T-cell (primary cell): ENCODE measurements around the gene CDRT4. TPM values are rescaled to one million over a fixed set of nuclear protein-coding genes. Genes with fewer than 3 reads are reported as not detected.

Experiments used
- ATAC-seq, 4 experiments: fragments of 200-7000 bp in 3 of 4; fragments of 150-1000 bp in 1 of 4; cut with Tn5 transposase; replicated peaks in 1 of 4; 1 replicate in 3 of 4; 2 replicates in 1 of 4; pipeline ENCODE4 v1.10.0; 2021; ENCODE audit warnings: moderate library complexity in 3 of 4, mild to moderate bottlenecking in 2 of 4, moderate number of reproducible peaks in 1 of 4
- CTCF ChIA-PET, 2 donors: fragments of 300-600 bp; sonication (Branson Sonifier 250); formaldehyde crosslinking; loops; one replicate each; lab custom pipeline; 2022; ENCODE audit warnings: antibody characterized with exemption in 2 of 2; lab: Charles Lee
- POLR2A ChIA-PET, 2 donors: fragments of 300-600 bp; sonication (Branson Sonifier 250); formaldehyde crosslinking; loops; one replicate each; lab custom pipeline; 2022; ENCODE audit warnings: antibody characterized with exemption in 2 of 2; lab: Charles Lee
- DNase-seq, 35 experiments: peaks; one replicate each; pipeline versions ENCODE4 v3.0.0 to v3.0.0-alpha.2; 2013 to 2023
- H3K27ac ChIP-seq: one replicate; pipeline ENCODE4 v1.5.1; 2013; ENCODE audit warnings: low read length
- H3K27me3 ChIP-seq, 2 experiments: replicated peaks in 1 of 2; 1 replicate in 1 of 2; 2 replicates in 1 of 2; pipeline versions ENCODE4 v1.6.1 to v1.7.0; 2013; ENCODE audit warnings: low read length in 1 of 2, mixed read lengths in 1 of 2; ENCODE audit not compliant: control insufficient read depth in 2 of 2, insufficient read depth in 2 of 2; ENCODE audit errors: extremely low read depth in 1 of 2
- H3K36me3 ChIP-seq, 2 donors: 1 replicate in 1 of 2; 2 replicates in 1 of 2; pipeline versions ENCODE4 v1.6.1 to v1.7.0; 2013; ENCODE audit warnings: low read length in 1 of 2; ENCODE audit not compliant: control insufficient read depth in 2 of 2, insufficient read depth in 1 of 2; ENCODE audit errors: extremely low read depth in 1 of 2
- H3K4me1 ChIP-seq, 2 experiments: 1 replicate in 1 of 2; 2 replicates in 1 of 2; pipeline versions ENCODE4 v1.6.1 to v1.7.0; 2013; ENCODE audit warnings: low read length in 2 of 2, mixed read lengths in 1 of 2; ENCODE audit not compliant: insufficient read depth in 2 of 2, control insufficient read depth in 1 of 2; ENCODE audit errors: extremely low read depth in 1 of 2
- H3K4me3 ChIP-seq, 2 donors: 1 replicate in 1 of 2; 2 replicates in 1 of 2; pipeline versions ENCODE4 v1.5.1 to v1.7.0; 2013; ENCODE audit warnings: mild to moderate bottlenecking in 2 of 2, low read length in 1 of 2, moderate library complexity in 1 of 2; ENCODE audit not compliant: control insufficient read depth in 1 of 2; ENCODE audit errors: extremely low read depth in 1 of 2
- H3K9me3 ChIP-seq: 2 replicates; pipeline ENCODE4 v1.7.0; 2013
- H3K27ac Mint-ChIP-seq, 2 donors: one replicate each; pipeline ENCODE4 v1.8.0; 2020 to 2021; ENCODE audit warnings: mild to moderate bottlenecking in 2 of 2, mixed read lengths in 2 of 2
- H3K27me3 Mint-ChIP-seq, 2 donors: one replicate each; pipeline ENCODE4 v1.8.0; 2021 to 2022; ENCODE audit warnings: mixed read lengths in 2 of 2
- H3K36me3 Mint-ChIP-seq: one replicate; pipeline ENCODE4 v1.8.0; 2021; ENCODE audit warnings: mixed read lengths
- H3K4me1 Mint-ChIP-seq, 3 donors: one replicate each; pipeline ENCODE4 v1.8.0; 2020 to 2022; ENCODE audit warnings: mixed read lengths in 3 of 3, mild to moderate bottlenecking in 1 of 3
- H3K4me3 Mint-ChIP-seq, 3 donors: one replicate each; pipeline ENCODE4 v1.8.0; 2020 to 2022; ENCODE audit warnings: mild to moderate bottlenecking in 3 of 3, mixed read lengths in 3 of 3, moderate library complexity in 3 of 3
- H3K9me3 Mint-ChIP-seq, 3 donors: one replicate each; pipeline ENCODE4 v1.8.0; 2020 to 2022; ENCODE audit warnings: mixed read lengths in 3 of 3
- WGBS: methylation state at CpG from one replicate; pipeline ENCODE4 v1.1.5; 2013; ENCODE audit warnings: missing lambda C conversion rate; ENCODE audit not compliant: insufficient coverage; 5-methylcytosine and 5-hydroxymethylcytosine counted together
- total RNA-seq, 35 experiments: library from RNA in 6 of 35; stranded (reverse) in 6 of 35; fragments of 120-200 nt in 1 of 35; gene quantifications; one replicate each; pipeline versions ENCODE4 v1.2.1 to v1.2.4 and lab custom pipeline; 2013 to 2026

CDRT4 gene
- total RNA-seq, 5 donors from 2014 or later (not counting 1 experiment from before 2014, with no cell fraction given), result 4.7 to 10.0 (median 9.0) TPM

DNA sequence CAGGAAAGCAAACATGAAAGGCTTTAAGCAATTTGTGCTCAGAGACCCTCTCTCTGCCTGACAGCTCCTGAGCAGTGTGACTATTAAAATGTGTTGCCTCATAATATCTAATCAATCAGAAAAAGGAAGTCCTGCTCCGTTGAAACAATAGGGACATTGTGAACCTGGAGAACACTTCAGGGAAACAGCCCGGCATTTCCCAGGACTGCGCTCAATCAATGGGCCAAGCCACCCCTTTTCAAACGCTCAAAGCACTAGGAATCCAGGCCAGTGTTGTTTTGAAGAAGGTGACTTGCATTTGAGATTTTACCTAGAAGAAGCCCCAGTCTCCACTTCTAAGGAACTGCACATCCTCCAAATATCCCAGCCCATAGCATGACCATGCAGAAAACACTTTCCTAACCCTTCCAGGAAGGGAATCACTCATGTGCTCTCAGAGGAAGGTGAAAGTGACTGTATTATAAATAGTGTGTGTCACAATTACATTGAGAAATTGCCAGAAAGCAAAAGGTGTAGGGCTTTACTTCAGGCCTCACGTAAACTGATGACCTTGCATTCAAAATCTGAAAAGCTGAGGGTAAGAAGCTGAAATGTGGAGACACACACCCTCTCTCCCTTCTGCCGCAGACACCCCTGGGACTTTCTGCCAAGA lies 19.4 kb downstream of the CDRT4 start:
- Mint-ChIP-seq H3K27ac (no peak overlapping the region), H3K4me3 (no peak overlapping the region), H3K9me3 (no peaks in the 10 kb centered on the region), H3K27me3 (no peaks in the 10 kb centered on the region), H3K36me3 (peaks cover 9% of the 10 kb centered on the region), H3K4me1 (peaks cover 12 to 22% (median 14%) of the 10 kb centered on the region in 3 donors)
- DNase-seq (no peak), ATAC-seq (no peak)
- ChIA-PET CTCF (no interaction called here), POLR2A (no interaction called here)
- peaks cover 4 to 16% of the 10 kb centered on the region in 2 donors for H3K36me3 ChIP-seq
- H3K27ac ChIP-seq, result no peak overlapping the region
- no peaks in the 10 kb centered on the region for H3K9me3 ChIP-seq
- H3K4me1 ChIP-seq, result peaks cover 3 to 7% of the 10 kb centered on the region in 2 experiments
- H3K27me3 ChIP-seq, result no peaks in the 10 kb centered on the region
- 80% methylated on average over 3 of the region's 6 CpGs for WGBS
- no peak overlapping the region for H3K4me3 ChIP-seq

DNA sequence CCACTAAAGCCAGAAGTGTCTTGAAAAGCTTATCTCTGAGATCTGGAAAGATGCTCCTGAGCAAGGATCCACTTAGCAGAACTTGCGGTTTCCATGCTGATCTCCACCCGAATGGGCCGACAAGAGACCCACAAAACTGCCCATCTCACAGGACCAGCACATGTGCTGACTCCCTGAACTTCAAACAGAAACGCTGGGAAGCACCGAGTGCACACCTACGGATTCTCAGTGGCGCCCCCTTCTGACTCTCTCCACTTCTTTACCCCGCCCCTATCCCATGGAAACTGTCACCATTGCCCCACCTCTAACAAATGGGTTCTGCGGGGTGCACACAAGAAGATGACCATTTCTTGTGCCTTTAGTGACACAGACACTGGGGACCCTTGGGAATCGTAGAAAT lies 21.4 kb downstream of the CDRT4 start:
- no peak for DNase-seq
- no peak for ATAC-seq
- Mint-ChIP-seq H3K4me3 (no peak overlapping the region), H3K27me3 (no peaks in the 10 kb centered on the region), H3K27ac (no peak overlapping the region), H3K9me3 (no peaks in the 10 kb centered on the region), H3K4me1 (peaks cover 12 to 22% (median 14%) of the 10 kb centered on the region in 3 donors), H3K36me3 (peaks cover 24% of the 10 kb centered on the region)
- CTCF ChIA-PET, result no interaction called here
- 93% methylated on average over 6 of the region's 10 CpGs for WGBS
- POLR2A ChIA-PET, result no interaction called here
- Histone ChIP-seq H3K9me3 (no peaks in the 10 kb centered on the region), H3K4me3 (no peak overlapping the region), H3K27ac (no peak overlapping the region), H3K27me3 (no peaks in the 10 kb centered on the region), H3K36me3 (peaks cover 0 to 8% of the 10 kb centered on the region in 2 donors), H3K4me1 (peaks cover 3 to 7% of the 10 kb centered on the region in 2 experiments)

DNA sequence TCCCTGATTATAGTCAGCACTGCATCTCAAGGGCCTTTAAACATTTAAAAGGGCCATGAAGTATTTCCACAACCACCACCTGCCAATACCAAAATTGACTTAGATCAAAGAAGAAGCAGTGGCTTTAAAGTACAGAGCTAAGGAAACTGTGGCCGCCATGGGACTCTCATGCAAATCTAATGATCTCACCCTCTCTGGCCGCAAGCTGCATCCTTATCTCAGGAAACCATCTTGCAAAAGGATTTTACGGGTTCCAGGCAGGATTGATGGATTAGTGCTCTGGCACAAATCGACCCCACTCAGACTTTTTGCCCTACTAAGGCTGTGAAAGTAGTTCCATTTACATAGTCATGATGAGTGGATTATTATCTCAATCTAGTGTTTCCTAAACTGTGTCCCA lies 22.6 kb downstream of the CDRT4 start:
- Mint-ChIP-seq H3K4me1 (peaks cover 12 to 22% (median 14%) of the 10 kb centered on the region in 3 donors), H3K27ac (no peak overlapping the region), H3K27me3 (no peaks in the 10 kb centered on the region), H3K36me3 (peaks cover 34% of the 10 kb centered on the region), H3K4me3 (no peak overlapping the region), H3K9me3 (no peaks in the 10 kb centered on the region)
- ChIA-PET POLR2A (no interaction called here), CTCF (no interaction called here)
- Histone ChIP-seq H3K27me3 (no peaks in the 10 kb centered on the region), H3K4me3 (no peak overlapping the region), H3K4me1 (peaks cover 3 to 7% of the 10 kb centered on the region in 2 experiments), H3K9me3 (no peaks in the 10 kb centered on the region), H3K27ac (no peak overlapping the region), H3K36me3 (peaks cover 0 to 8% of the 10 kb centered on the region in 2 donors)
- ATAC-seq (peak in 1 of 4 experiments; percentile 36), DNase-seq (no peak)
- WGBS, result 11% methylated on average over 1 of the region's 4 CpGs

DNA sequence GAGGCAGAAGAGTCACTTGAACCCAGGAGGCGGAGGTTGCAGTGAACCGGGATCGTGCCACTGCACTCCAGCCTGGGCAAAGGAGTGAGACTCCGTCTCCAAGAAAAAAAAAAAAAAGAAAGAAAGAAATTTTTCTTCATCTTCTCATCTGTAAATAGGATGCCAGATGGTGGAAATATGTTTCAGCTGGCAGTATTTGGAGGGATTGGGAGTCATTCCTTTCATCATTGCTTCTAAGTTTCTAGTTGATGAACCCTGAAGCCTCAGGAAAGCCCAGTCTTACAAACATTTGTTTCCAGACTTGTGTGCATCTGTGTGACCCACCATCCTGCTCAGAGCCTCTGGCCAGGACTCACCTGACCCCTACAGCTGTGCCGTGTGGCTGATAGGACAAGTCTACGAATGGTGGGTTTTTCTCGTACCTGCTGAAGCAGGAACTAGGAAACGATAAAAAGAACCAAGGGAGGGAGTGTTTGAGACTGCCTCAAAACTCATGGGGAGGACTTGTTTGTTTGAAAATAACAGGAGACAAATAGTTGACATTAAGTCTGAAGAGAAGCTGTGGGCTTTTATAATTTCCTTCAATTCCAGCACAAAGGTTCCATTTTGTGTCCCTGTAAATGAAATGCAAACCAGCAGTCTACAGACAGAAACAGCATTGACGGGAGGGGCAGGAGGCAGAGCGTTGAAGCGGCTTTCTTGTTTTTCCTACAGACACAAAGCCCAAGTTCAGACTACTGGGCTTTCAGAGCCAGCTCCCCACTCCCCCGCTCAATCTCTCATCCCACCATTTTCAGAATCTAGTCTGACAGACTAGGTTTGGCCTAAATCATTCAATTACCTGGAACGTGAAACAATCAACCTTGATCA lies 24.9 kb downstream of the CDRT4 start:
- Mint-ChIP-seq H3K4me1 (peaks cover 13 to 16% (median 14%) of the 10 kb centered on the region in 3 donors), H3K36me3 (peaks cover 54% of the 10 kb centered on the region), H3K4me3 (no peak overlapping the region), H3K27me3 (no peaks in the 10 kb centered on the region), H3K9me3 (peaks cover 0 to 7% (median 0%) of the 10 kb centered on the region in 3 donors), H3K27ac (no peak overlapping the region)
- ATAC-seq (no peak), DNase-seq (no peak)
- WGBS, result 100% methylated on average over 6 of the region's 13 CpGs
- CTCF ChIA-PET, result no interaction called here
- Histone ChIP-seq H3K36me3 (peaks cover 0 to 6% of the 10 kb centered on the region in 2 donors), H3K4me1 (peaks cover 3 to 7% of the 10 kb centered on the region in 2 experiments), H3K27ac (no peak overlapping the region), H3K9me3 (no peaks in the 10 kb centered on the region), H3K27me3 (no peaks in the 10 kb centered on the region), H3K4me3 (no peak overlapping the region)
- POLR2A ChIA-PET, result no interaction called here

DNA sequence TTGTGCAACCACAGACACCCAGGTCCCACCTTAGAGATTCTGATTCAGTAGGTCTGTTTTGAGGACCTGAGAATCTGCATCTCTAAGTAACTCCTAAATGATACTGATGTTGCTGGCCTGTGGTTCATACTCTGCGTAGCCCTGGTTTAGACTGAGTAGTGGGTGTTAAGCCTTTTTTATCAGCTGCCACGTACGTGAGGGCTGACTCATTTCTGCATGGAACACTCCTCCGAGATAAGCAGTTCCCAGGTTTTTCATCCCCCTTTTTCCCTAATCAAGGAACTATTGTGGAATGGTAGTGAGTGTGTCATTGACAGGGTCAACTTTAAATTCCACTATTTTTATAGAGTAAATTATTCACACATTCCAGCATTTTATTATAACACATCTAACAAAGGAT lies 26.1 kb downstream of the CDRT4 start:
- Mint-ChIP-seq H3K27me3 (no peaks in the 10 kb centered on the region), H3K27ac (no peak overlapping the region)
- WGBS, result 100% methylated on average over 1 of the region's 4 CpGs

DNA sequence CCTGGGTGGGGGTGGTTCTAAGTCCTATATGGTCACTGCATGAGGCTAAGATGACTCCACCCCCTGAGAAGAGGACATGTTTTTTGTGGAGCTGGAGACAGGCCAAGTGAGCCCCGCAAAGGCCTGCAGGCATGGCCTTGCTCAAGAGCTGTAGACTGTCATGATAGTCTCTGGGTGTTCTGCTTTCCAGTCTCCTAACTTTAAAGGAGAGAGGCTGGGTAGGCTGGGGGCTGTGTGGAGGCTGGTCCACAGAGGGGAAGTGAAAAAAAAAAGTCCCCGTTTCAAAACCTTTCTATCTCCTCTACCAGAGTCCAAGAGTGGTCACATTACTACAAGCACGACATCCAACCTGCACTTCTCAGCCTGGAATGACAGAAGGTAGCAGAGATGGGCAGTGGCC lies 27.1 kb downstream of the CDRT4 start:
- Mint-ChIP-seq H3K27me3 (no peaks in the 10 kb centered on the region), H3K4me1 (peaks cover 21 to 23% (median 23%) of the 10 kb centered on the region in 3 donors), H3K9me3 (peaks cover 0 to 12% (median 5%) of the 10 kb centered on the region in 3 donors), H3K36me3 (peaks cover 62% of the 10 kb centered on the region), H3K4me3 (no peak overlapping the region), H3K27ac (no peak overlapping the region)
- H3K9me3 ChIP-seq, result no peaks in the 10 kb centered on the region
- POLR2A ChIA-PET, result no interaction called here
- H3K27ac ChIP-seq, result no peak overlapping the region
- CTCF ChIA-PET, result no interaction called here
- peaks cover 5 to 19% of the 10 kb centered on the region in 2 experiments for H3K4me1 ChIP-seq
- no peak for DNase-seq
- ATAC-seq, result no peak
- 100% methylated on average over 1 of the region's 3 CpGs for whole genome bisulfite sequencing
- H3K27me3 ChIP-seq, result no peaks in the 10 kb centered on the region
- H3K36me3 ChIP-seq, result peaks cover 3 to 7% of the 10 kb centered on the region in 2 donors
- no peak overlapping the region for H3K4me3 ChIP-seq

More for the DNA sequence above, 26.1 kb downstream of the CDRT4 start:
- Mint-ChIP-seq H3K4me1 (peaks cover 24 to 26% (median 25%) of the 10 kb centered on the region in 3 donors), H3K4me3 (no peak overlapping the region), H3K36me3 (peaks cover 60% of the 10 kb centered on the region), H3K9me3 (peaks cover 0 to 12% (median 5%) of the 10 kb centered on the region in 3 donors)
- Histone ChIP-seq H3K4me3 (no peak overlapping the region), H3K27me3 (no peaks in the 10 kb centered on the region), H3K4me1 (peaks cover 5 to 19% of the 10 kb centered on the region in 2 experiments), H3K9me3 (no peaks in the 10 kb centered on the region), H3K36me3 (peaks cover 3 to 7% of the 10 kb centered on the region in 2 donors), H3K27ac (no peak overlapping the region)
- no peak for DNase-seq
- no peak for ATAC-seq
- POLR2A ChIA-PET, result no interaction called here
- CTCF ChIA-PET, result no interaction called here
